DMS114 treated with DMSO at 0.1 percent for 48 hours (cell line): Measurements from ENCODE around the gene GZMM.

ENCODE experiments used
- DNase-seq: peaks from one replicate; lab custom pipeline; 2025; ENCODE audit not compliant: unreplicated experiment; lab: John Stamatoyannopoulos, UW

The GZMM gene

DNA sequence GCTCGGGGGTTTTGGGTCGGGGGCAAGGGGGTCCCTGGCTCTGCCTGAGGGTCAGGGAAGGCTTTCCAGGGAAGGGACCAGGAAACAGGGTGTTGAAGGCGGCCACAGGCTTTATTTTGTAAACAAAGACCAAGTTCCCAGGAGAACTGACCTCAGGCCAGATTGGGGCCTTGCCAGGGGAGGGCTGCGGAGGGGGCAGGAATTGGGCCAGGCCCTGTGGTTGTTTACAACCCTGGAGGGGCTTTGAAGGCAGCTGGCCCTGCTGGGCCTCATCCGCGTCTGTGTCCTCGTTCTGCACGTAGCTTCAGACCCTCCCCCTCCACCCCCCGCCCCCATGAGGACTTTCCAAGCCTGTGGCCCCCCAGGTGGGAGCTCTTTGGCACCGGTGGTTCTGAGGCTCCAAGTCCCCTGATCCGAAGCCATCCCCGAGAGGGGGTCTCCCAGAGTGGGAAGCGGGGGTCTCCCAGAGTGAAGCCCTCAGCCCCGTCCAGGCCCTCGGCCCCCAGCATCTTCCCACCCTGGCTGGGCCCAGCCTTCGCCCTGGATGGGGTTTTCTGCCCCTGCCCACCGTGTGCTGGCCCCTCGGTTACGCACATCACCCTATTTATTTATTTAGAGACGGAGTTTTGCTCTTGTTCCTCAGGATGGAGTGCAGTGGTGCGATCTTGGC, 15.1 kb downstream of the GZMM start:
- DNase-seq, result no peak

- no peak for DNase-seq
Observed at GRCh38 chr19:560121-560520, 16.3 kb downstream of the GZMM start.

- DNase-seq, result no peak
Observed at GRCh38 chr19:566403-566802, 22.6 kb downstream of the GZMM start.

DNA sequence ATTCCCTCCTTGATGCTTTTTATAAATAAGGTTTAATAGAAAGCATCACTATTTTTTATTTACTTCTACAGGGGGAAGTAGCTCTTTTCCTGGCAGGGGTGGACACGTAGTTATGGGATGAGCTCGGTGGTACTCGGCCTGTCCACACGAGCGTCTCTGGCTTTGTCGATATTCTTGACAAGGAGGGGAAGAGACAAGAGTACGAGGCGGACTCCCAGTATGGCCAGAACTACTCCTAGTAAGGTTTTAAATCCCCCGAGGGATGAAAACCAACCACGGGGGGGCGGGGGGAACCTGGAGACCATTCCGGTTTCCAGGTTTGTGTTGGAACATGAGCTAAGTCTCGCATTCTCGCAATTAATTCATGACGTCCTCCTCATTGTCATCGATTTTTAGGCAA, 23.0 kb downstream of the GZMM start:
- DNase-seq, result no peak

DNA sequence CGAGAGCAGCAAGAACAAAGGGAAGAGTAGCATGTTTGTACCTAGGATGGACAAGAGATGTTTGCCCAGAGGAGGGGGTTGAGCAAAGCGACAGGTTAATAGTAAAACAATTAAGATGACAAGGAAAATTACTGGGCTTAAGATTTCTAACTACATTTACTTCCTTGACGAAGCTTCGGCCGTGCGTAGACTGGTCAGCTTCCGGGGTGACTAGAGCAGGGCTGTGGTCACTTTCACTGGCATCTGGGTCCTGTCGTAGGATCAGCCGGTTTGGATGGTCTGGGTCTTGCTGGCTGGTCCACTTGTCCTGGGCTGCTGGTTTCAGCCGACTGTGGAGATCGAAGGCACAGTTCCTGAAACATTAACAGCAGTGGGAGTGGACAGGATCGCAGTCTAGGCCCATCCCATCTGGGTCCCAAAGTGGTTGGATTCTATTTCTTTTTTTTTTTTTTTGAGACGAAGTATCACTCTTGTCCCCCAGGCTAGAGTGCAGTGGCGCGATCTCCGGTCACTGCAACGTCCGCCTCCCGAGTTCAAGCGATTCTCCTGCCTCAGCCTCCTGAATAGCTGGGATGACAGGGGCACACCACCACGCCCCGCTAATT, 23.5 kb downstream of the GZMM start:
- no peak for DNase-seq

- DNase-seq, result no peak
Observed at GRCh38 chr19:570251-570686, 26.4 kb downstream of the GZMM start.

GRCh38 chr19:570937-571565, 27.2 kb downstream of the GZMM start:
- peak; percentile 33 for DNase-seq

GRCh38 chr19:571566-571974, 27.7 kb downstream of the GZMM start:
- peak; percentile 58 for DNase-seq

DNA sequence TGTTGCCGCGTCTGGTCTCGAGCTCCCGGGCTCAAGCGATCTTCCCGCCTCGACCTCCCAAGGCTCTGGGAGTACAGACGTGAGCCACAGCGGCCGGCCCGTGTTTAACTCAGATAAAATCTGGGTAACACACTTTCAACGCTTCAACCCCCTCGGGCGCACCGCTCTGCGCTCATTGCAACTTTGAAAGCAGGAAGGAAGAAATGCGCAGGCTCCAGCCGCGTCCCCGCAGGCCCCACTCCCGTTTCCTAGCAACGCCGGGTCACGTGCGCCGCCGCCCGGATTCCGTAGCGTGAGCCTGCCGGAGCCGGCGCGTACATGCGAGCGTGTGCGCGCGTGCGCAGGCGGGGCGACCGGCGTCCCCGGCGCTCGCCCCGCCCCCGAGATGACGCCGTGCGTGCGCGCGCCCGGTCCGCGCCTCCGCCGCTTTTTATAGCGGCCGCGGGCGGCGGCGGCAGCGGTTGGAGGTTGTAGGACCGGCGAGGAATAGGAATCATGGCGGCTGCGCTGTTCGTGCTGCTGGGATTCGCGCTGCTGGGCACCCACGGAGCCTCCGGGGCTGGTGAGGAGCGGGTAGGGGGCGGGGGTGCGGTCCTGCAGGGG, 28.4 kb downstream of the GZMM start, which contains the start of gene BSG:
Gene BSG, plus strand, starts transcription at position 457 of the 603 bp plus-strand sequence. Its CDS starts 39 bp downstream, at position 496.
- peak; percentile 75 for DNase-seq

- no peak for DNase-seq
Observed at GRCh38 chr19:572743-573518, 29.1 kb downstream of the GZMM start.

GRCh38 chr19:573519-573825, 29.6 kb downstream of the GZMM start:
- DNase-seq, result no peak

DNA sequence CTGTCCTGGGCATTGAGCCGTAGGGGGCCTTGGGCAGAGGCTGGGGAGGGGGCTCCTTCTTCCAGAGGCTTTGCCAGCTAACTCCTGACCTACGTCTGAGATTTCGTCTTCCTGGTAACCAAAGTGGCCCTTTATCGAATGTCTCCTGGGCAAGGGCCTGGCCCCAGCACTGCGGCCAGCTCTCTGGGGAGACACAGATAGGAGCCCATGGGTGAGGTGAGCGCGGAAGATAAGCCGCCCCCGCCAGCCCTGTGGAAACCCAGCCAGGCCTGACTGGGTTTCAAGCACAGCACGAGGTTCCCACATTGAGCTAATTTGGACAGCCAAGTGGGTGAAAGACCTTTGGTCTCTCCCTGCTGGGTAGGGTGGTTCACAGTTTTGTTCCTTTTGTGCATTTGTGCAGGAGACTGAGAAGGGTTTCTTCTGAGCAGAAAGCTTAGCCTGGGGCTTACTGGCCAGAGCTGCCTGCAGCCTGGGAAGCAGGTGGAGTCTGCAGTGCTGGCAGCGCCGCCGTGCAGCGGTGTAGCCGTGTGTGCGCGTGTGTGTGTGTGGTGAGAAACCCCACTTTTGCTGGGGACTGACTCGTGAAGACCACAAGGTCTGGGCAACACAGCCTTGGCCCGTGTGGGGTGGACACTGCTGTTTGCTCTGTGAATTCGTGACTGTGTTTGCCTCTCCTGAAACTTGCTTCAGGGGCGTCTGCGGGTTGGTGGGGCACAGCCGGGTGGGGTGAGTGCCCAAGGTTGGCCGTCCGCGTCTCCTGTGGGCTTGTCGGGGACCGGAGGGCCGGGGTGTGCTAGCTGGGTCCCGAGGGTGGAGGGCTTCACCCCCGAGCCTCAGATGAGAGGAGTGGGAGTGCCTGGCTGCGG, 31.0 kb downstream of the GZMM start:
- no peak for DNase-seq

GRCh38 chr19:575527-576506, 32.0 kb downstream of the GZMM start:
- DNase-seq, result no peak

DNA sequence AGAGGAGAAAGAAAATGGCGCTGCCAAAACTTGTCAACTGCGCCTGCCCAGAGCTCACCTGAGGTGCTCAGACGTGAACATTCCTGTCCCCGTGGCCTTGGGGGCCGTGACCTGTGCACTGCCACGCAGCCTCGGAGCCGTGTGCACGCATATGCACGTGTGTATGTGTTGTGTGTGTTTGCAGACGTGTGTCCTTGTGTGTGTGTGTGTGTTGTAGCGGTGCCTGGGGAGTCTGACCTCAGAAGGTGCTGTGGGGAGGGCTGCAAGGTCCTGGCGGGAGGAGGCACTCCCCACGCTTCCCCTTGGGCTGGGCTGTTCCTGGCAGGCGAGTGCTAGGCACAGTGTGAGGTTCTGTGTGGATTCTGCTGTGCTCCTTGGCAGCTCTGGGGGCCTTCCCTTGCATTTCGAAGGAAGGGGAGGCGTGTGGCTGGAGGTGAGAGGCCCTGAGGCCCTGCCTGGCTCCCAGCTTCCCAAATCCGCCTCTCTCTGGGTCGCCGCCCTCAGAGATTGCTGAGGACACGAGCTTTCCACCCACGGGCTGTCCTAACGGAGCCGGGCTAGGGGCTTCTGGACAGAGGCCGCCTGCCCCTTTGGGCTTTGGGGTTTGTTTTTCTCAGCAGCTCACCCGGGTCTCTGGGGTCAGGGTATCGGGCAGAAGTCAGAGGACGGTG, 33.0 kb downstream of the GZMM start:
- no peak for DNase-seq

DNA sequence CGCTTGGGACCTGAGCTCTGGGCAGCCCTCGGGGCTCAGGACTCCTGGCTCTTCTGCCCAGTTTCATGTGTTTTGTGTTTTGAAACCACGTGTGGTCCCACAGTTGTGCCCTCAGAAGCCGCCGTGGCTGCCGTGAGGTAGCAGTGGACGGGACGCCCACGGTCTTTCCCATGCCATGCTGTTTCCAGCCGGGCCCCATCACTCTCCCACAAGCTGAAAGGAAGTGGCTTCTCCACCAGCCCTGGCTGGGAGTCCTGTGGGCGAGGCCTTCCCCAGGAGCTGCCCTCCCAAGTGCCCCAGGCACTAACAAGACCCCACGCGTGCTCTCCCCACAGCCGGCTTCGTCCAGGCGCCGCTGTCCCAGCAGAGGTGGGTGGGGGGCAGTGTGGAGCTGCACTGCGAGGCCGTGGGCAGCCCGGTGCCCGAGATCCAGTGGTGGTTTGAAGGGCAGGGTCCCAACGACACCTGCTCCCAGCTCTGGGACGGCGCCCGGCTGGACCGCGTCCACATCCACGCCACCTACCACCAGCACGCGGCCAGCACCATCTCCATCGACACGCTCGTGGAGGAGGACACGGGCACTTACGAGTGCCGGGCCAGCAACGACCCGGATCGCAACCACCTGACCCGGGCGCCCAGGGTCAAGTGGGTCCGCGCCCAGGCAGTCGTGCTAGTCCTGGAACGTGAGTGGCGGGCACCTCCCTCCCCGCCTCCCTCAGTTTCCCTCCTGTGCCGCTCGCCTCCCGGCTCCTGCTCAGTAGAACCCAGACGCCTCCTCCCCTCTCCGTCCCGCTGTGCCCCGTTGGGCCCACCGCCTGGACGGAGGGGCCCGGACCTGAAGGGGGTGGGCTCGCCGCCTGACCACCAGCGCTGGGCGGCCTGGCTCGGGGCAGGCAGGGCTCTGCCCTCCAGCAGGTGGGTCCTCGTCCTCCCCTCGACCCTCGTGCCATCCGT, 33.9 kb downstream of the GZMM start:
- DNase-seq, result no peak

- no peak for DNase-seq
Observed at GRCh38 chr19:579111-579841, 35.4 kb downstream of the GZMM start.

DNA sequence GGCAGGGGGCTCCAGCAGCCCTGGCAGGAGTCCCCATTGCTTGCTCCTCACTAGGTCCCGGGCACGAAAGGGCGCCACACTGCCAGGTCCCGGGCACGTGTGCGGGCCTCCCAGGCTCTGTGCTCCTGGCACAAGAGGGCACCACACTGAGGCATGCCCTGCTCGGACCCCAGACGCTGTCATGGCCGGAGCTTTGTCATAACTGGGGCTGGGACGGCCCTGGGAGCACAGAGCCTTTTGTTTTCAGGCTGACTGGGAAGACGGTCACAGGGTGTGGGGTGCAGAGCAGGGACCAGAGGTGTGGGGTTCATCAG, 35.9 kb downstream of the GZMM start:
- DNase-seq, result no peak
